ENCODE results near the gene CDKN2B-AS1.

DNA sequence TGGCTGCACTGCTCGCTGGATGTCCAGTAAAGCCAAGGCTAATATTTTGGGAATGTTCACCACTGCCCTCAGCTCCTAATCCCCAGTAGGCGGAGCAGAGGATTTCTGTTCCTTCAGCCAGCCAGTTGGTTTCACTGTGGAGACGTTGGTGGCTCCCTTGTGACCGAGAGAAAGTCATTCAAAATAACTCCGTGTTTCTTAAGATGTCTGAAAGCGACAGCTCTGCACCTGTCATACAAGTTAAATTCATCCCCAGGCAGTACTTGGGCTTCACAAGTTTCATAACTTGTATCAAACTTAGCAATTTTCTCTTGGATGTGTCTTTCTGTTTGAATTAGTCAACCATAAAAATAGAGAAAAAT, 14.9 kb downstream of the CDKN2B-AS1 start:
- TF ChIP-seq EZH2 (IDR thresholded peaks at IDR 0.05; ENCODE audit: insufficient read depth, poor library complexity, severe bottlenecking) (no peak), EZH2phosphoT487 (IDR thresholded peaks at IDR 0.05; ENCODE audit: insufficient read depth, low read depth) (no peak)

All from GM23248 (cell line).